Fibroblast of lung (primary cell): ENCODE data around the gene MAB21L3. TPM values are rescaled to one million over a fixed set of nuclear protein-coding genes. Genes with fewer than 3 reads are reported as not detected.
"Not testable (repeated sequence)": the region's sequence is repeated elsewhere in the genome, so short reads cannot be mapped to it uniquely, and the experiment has no call there.

Experiments
- DNase-seq, 2 donors: peaks; one replicate each; pipeline versions ENCODE4 v3.0.0 to v3.0.0-alpha.2; 2010; ENCODE audit warnings: low read depth in 2 of 2
- H2AFZ ChIP-seq: 2 replicates; pipeline ENCODE4 v1.5.1; 2012; ENCODE audit warnings: low read length, control low read depth, inconsistent platforms
- H3K27ac ChIP-seq: 2 replicates; pipeline ENCODE4 v1.5.1; 2011; ENCODE audit warnings: low read length, control low read depth; ENCODE audit not compliant: insufficient read depth
- H3K27me3 ChIP-seq: 2 replicates; pipeline ENCODE4 v1.5.1; 2011; ENCODE audit warnings: mild to moderate bottlenecking, low read length; ENCODE audit not compliant: control insufficient read depth, insufficient read depth
- H3K36me3 ChIP-seq: 2 replicates; pipeline ENCODE4 v1.5.1; 2011; ENCODE audit warnings: low read length; ENCODE audit not compliant: control insufficient read depth, insufficient read depth
- H3K4me1 ChIP-seq: 2 replicates; pipeline ENCODE4 v1.5.1; 2011; ENCODE audit warnings: low read length; ENCODE audit not compliant: control insufficient read depth, insufficient read depth; ENCODE audit errors: extremely low read depth
- H3K4me2 ChIP-seq: 2 replicates; pipeline ENCODE4 v1.5.1; 2011; ENCODE audit warnings: low read length, control low read depth; ENCODE audit not compliant: insufficient read depth; ENCODE audit errors: extremely low read depth
- H3K4me3 ChIP-seq, 4 experiments: fragments of 200-600 bp in 1 of 4; sonication (generic) in 1 of 4; replicated peaks in 1 of 4; 2 replicates each; pipeline ENCODE4 v1.5.1; 2011 to 2016; ENCODE audit warnings: low read length in 4 of 4, low read depth in 3 of 4, mild to moderate bottlenecking in 3 of 4, control low read depth in 2 of 4, inconsistent platforms in 1 of 4, mixed read lengths in 1 of 4; ENCODE audit not compliant: insufficient read depth in 1 of 4; ENCODE audit errors: control extremely low read depth in 1 of 4
- H3K79me2 ChIP-seq: 2 replicates; pipeline ENCODE4 v1.5.1; 2012; ENCODE audit warnings: mild to moderate bottlenecking, low read length, inconsistent platforms; ENCODE audit not compliant: control insufficient read depth, insufficient read depth
- H3K9ac ChIP-seq: 2 replicates; pipeline ENCODE4 v1.5.1; 2011; ENCODE audit warnings: mild to moderate bottlenecking, low read length, control low read depth; ENCODE audit not compliant: insufficient read depth
- H3K9me3 ChIP-seq: 2 replicates; pipeline ENCODE4 v1.5.1; 2012; ENCODE audit warnings: low read depth, low read length; ENCODE audit not compliant: control insufficient read depth, insufficient read depth
- H4K20me1 ChIP-seq: 2 replicates; pipeline ENCODE4 v1.5.1; 2011; ENCODE audit warnings: low read length; ENCODE audit not compliant: control insufficient read depth, insufficient read depth; ENCODE audit errors: extremely low read depth
- CTCF ChIP-seq, 2 donors: IDR thresholded peaks in 1 of 2; conservative IDR thresholded peaks in 1 of 2; 1 replicate in 1 of 2; 2 replicates in 1 of 2; pipeline ENCODE4 v1.5.1; 2011 to 2012; ENCODE audit warnings: low read length in 2 of 2, control low read depth in 1 of 2, inconsistent platforms in 1 of 2, low read depth in 1 of 2, mild to moderate bottlenecking in 1 of 2
- EZH2 ChIP-seq: IDR thresholded peaks from 2 replicates; pipeline ENCODE4 v1.5.1; 2012; ENCODE audit warnings: low read length, control low read depth, mild to moderate bottlenecking; ENCODE audit errors: missing control alignments
- polyA plus RNA-seq, 2 donors: library from polyadenylated mRNA; depleted of rRNA in 1 of 2; stranded (reverse) in 1 of 2; unstranded in 1 of 2; fragments of >200 nt; gene quantifications; 2 replicates each; pipeline ENCODE4 v1.2.1, GENCODE V29; 2011 to 2012; ENCODE audit warnings: missing spikeins in 1 of 2
- total RNA-seq: library from RNA; depleted of rRNA; stranded (reverse); fragments of >200 nt; gene quantifications from 2 replicates; pipeline ENCODE4 v1.2.1, GENCODE V29; 2014

MAB21L3 gene
- total and polyA plus RNA-seq, 2 donors (not counting 1 experiment from before 2014, with no cell fraction given), result 0.18 to 0.66 TPM

- Histone ChIP-seq H3K4me3 (no peak overlapping the region), H3K79me2 (no peaks in the 10 kb centered on the region), H3K9me3 (no peaks in the 10 kb centered on the region), H3K36me3 (no peaks in the 10 kb centered on the region), H3K4me2 (no peak overlapping the region), H3K9ac (no peak overlapping the region), H2AFZ (no peak overlapping the region), H3K27ac (no peak overlapping the region), H3K27me3 (no peaks in the 10 kb centered on the region), H3K4me1 (no peaks in the 10 kb centered on the region), H4K20me1 (no peaks in the 10 kb centered on the region)
- DNase-seq, result no peak
- no peak for TF ChIP-seq EZH2
- TF ChIP-seq CTCF (conservative IDR thresholded peaks at IDR 0.05 in 1 of 2, IDR thresholded peaks at IDR 0.05 in 1 of 2; ENCODE audit: low read depth in 1 of 2, low read length in 2 of 2), result no peak
Measured at GRCh38 chr1:116139592-116140134, 28.5 kb downstream of the MAB21L3 start.

DNA sequence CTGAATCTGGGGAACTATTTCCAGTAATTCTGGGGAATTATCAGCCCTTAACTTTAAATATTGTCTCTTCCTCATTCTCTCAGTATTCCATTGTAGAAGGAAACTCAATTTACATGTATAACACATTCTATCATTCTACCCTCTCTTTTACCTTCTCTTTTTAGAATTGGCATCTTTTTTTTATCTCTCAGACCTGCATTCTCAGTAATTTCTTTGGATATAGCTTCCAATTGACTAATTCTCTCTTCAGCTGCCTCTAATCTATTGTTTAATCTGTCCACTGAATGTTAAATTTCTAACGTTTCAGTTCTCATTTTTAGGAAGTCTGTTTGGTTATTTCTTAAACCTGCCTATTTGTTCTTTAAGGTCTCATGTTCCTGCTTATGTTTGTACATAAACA is 33.0 kb downstream of the MAB21L3 start:
- Histone ChIP-seq H2AFZ (no peak overlapping the region), H3K4me3 (no peak overlapping the region), H3K4me2 (no peak overlapping the region), H3K9me3 (no peaks in the 10 kb centered on the region), H3K27ac (no peak overlapping the region), H4K20me1 (no peaks in the 10 kb centered on the region), H3K36me3 (no peaks in the 10 kb centered on the region), H3K27me3 (no peaks in the 10 kb centered on the region), H3K4me1 (no peaks in the 10 kb centered on the region), H3K9ac (no peak overlapping the region), H3K79me2 (no peaks in the 10 kb centered on the region)
- DNase-seq, result no peak
- TF ChIP-seq EZH2 (no peak), CTCF (conservative IDR thresholded peaks at IDR 0.05 in 1 of 2, IDR thresholded peaks at IDR 0.05 in 1 of 2; ENCODE audit: low read depth in 1 of 2, low read length in 2 of 2) (no peak)

GRCh38 chr1:116146447-116147113 is 35.4 kb downstream of the MAB21L3 start:
- not testable (repeated sequence) for H2AFZ ChIP-seq, H3K4me2 ChIP-seq, H3K27me3 ChIP-seq, H3K4me1 ChIP-seq, H3K4me3 ChIP-seq, H3K9ac ChIP-seq, H3K27ac ChIP-seq, H4K20me1 ChIP-seq, H3K36me3 ChIP-seq, H3K79me2 ChIP-seq, DNase-seq, H3K9me3 ChIP-seq
